Activated naive CD4-positive, alpha-beta T cell treated with anti-CD3 and anti-CD28 coated beads, Interleukin-2, amount 10 ng/mL, durations not matched to agents 7 days and 5 days (primary cell): ENCODE measurements around the gene SRGAP2C.
"Not testable (repeated sequence)": the region's sequence is repeated elsewhere in the genome, so short reads cannot be mapped to it uniquely, and the experiment has no call there.

Experiments
- CTCF ChIA-PET: fragments of 350-600 bp; sonication (Branson Sonifier 250); formaldehyde crosslinking; loops from one replicate; lab custom pipeline; 2021; ENCODE audit warnings: antibody characterized with exemption; lab: Charles Lee
- DNase-seq: peaks from one replicate; pipeline ENCODE4 v3.0.0-alpha.2; 2020
- H3K27ac Mint-ChIP-seq: one replicate; pipeline ENCODE4 v1.8.0; 2021; ENCODE audit warnings: mild to moderate bottlenecking, moderate library complexity, mixed read lengths
- H3K27me3 Mint-ChIP-seq: one replicate; pipeline ENCODE4 v1.8.0; 2021; ENCODE audit warnings: mild to moderate bottlenecking, mixed read lengths
- H3K36me3 Mint-ChIP-seq: one replicate; pipeline ENCODE4 v1.8.0; 2021; ENCODE audit warnings: mixed read lengths
- H3K4me1 Mint-ChIP-seq: one replicate; pipeline ENCODE4 v1.8.0; 2021; ENCODE audit warnings: mixed read lengths
- H3K4me3 Mint-ChIP-seq: one replicate; pipeline ENCODE4 v1.8.0; 2021; ENCODE audit warnings: mild to moderate bottlenecking, moderate library complexity, mixed read lengths
- H3K9me3 Mint-ChIP-seq: one replicate; pipeline ENCODE4 v1.8.0; 2021; ENCODE audit warnings: mixed read lengths

The SRGAP2C gene

DNA sequence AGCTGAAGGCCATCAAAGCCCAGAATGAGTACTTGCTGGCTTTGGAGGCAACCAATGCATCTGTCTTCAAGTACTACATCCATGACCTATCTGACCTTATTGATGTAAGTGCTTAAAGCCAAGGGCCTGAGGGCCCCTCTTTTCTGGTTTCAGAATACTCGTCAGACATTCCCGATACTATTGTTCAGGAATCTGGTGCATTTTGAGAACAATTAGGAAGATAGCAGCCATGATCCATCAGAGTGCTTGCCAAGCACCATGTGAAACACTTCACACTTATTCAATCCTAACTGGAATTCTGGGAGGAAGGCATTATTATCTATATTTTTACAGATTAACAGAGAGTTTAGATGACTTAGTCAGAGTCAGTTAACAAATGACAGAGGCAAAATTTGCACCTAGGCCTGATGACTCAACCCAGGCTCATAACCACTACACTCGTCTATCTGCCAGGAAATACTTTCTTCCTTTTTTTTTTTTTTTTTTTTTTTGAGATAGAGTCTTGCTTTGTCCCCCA lies 190.1 kb downstream of the SRGAP2C start:
- H3K36me3 Mint-ChIP-seq, H3K9me3 Mint-ChIP-seq, H3K27me3 Mint-ChIP-seq, H3K4me3 Mint-ChIP-seq, CTCF ChIA-PET, H3K27ac Mint-ChIP-seq, H3K4me1 Mint-ChIP-seq, DNase-seq: not testable (repeated sequence)

DNA sequence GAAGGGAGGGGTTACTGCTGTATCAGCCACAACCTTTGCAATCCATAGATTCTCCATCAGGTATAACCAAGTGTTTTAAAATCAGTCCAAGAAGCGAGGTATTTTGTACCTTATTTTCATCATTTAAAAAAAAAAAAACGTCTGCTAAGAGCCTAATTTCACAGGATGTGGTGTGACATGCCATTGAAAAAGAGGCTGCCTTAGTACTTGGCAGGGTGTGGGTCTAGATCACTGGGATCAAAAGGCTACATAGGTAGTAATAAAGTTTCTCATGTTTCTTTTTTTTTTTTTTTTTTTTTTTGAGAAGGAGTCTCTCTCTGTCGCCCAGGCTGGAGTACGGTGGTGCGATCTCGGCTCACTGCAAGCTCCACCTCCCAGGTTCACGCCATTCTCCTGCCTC lies 192.2 kb downstream of the SRGAP2C start:
- H3K36me3 Mint-ChIP-seq, CTCF ChIA-PET, H3K27me3 Mint-ChIP-seq, H3K4me1 Mint-ChIP-seq, H3K9me3 Mint-ChIP-seq, H3K27ac Mint-ChIP-seq, DNase-seq, H3K4me3 Mint-ChIP-seq: not testable (repeated sequence)

DNA sequence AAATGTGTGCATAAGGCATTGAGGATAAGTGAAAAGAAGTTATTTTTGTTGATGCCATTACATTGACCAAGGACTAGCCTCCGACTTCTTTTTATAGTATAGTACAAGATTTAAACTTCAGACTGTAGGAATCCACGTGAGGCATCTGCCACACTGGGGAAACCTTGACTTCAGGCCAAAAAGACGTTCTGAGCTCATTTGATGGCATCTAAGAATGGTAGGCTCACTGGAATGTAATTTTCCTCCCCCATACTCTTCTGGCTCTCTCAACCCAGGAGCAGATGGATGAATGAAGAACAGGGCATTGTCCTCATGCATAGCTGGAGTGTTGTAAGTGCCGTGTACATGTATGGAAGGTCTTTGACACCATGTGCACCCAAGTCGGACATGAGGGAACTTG lies 194.0 kb downstream of the SRGAP2C start:
- CTCF ChIA-PET, H3K4me3 Mint-ChIP-seq, H3K36me3 Mint-ChIP-seq: not testable (repeated sequence)

DNA sequence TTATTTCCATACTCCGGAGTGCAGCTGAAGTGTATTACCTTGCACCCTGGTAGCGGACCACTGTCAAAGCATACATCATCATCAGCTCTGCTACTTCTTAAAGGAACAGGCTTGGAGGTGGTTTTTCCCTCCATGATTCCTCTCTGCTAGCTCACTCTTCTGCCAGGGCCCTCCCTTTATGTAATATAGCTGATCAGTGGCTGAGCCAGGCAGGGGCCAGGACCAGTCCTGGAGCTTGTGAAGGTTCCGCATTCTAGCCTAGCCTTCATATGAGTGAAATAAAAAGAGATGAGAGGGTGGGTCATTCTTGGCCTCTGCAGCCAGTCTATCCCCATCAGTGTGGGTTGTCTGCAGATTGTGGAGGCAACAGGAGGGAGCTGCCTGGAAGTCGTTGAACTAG lies 200.0 kb downstream of the SRGAP2C start:
- H3K4me3 Mint-ChIP-seq, H3K4me1 Mint-ChIP-seq, CTCF ChIA-PET, H3K9me3 Mint-ChIP-seq, H3K36me3 Mint-ChIP-seq, DNase-seq, H3K27me3 Mint-ChIP-seq, H3K27ac Mint-ChIP-seq: not testable (repeated sequence)

More for the DNA sequence above, 194.0 kb downstream of the SRGAP2C start:
- H3K9me3 Mint-ChIP-seq, H3K4me1 Mint-ChIP-seq, H3K27ac Mint-ChIP-seq, DNase-seq, H3K27me3 Mint-ChIP-seq: not testable (repeated sequence)

DNA sequence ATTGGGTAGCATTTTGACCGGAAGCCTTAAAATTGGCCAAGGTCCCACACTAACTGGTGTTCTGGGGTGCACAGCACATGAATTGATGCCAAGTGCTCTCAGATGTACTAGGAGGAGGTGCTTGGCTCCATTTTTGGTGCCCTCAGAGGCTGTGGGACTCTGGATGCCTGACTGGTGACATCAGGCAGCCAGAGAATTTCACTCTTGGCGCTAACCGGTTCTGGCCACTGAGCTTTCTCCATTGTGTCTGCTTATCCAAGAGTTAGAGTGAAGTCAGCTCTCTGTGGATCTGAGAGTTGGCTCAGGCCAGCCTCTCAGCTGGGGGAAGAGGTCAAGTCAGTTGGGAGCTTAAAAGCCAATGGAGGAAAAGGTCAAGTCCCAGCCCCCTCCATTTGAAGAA lies 200.4 kb downstream of the SRGAP2C start:
- H3K4me3 Mint-ChIP-seq, CTCF ChIA-PET, H3K4me1 Mint-ChIP-seq, DNase-seq, H3K9me3 Mint-ChIP-seq, H3K36me3 Mint-ChIP-seq, H3K27ac Mint-ChIP-seq, H3K27me3 Mint-ChIP-seq: not testable (repeated sequence)

DNA sequence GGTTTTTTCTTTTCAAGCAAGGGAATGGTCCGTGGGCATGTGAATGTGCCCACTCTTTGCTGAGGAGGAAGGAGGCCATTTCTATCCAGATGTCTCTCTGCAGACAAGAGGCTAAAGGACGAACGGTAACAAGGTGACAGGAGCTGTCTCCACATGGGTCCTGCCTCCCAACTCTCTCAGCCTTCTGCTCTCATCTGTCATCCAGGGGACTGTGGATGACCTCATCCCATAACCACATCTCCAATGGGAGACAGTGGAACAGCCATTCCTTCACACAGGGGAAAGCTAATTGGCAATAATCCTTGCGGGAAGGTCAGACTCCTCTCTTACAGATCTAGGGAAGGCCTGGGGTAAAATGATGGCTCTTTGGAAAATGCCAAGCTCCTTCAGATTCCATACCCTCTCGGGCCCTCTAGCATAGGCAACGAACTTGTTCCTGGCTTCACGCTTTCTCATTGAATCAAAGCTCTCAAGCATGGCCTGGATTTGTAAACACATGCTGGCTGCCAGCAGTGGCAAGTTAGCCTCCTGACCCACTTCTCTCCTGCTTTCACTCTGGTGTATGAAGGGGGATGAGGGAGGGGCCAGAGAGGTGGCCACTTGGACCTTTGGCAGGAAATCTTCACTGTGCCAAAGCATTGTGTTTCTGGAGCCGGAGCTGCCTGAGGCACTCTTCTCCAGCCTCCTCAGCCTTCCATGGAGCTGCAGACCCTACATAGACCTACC lies 201.0 kb downstream of the SRGAP2C start:
- H3K4me3 Mint-ChIP-seq, H3K36me3 Mint-ChIP-seq, DNase-seq, H3K9me3 Mint-ChIP-seq, CTCF ChIA-PET, H3K27me3 Mint-ChIP-seq, H3K27ac Mint-ChIP-seq, H3K4me1 Mint-ChIP-seq: not testable (repeated sequence)

DNA sequence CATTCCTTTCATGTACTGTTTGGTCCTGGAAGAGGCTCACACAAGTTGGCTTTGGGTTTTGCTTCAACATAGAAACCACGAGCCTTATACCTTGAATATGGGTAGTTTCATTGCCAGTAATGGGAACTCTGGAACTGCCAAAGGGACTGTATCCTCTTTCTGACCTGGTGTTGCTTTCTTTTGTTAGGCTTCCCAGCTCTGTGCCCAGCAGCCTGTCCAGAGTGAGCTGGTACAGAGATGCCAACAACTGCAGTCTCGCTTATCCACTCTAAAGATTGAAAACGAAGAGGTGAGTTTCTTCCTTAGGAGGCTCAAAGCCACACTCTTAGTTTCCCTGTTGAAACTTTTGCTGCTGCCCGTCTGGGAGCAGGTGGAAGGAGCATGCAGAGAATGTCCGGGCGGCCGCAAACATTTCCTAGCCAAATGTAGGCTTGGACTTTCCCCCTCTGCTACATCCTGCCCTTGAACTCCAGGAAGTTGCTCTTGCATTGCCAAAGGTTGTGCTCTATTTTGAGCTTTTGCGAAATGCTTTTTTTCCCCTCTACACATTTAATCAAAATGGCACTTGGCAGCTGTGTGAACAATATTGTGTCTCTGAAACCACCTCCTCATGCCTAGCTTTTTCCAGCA lies 201.7 kb downstream of the SRGAP2C start:
- H3K36me3 Mint-ChIP-seq, H3K27me3 Mint-ChIP-seq, H3K27ac Mint-ChIP-seq, DNase-seq, H3K9me3 Mint-ChIP-seq, H3K4me1 Mint-ChIP-seq, H3K4me3 Mint-ChIP-seq, CTCF ChIA-PET: not testable (repeated sequence)

DNA sequence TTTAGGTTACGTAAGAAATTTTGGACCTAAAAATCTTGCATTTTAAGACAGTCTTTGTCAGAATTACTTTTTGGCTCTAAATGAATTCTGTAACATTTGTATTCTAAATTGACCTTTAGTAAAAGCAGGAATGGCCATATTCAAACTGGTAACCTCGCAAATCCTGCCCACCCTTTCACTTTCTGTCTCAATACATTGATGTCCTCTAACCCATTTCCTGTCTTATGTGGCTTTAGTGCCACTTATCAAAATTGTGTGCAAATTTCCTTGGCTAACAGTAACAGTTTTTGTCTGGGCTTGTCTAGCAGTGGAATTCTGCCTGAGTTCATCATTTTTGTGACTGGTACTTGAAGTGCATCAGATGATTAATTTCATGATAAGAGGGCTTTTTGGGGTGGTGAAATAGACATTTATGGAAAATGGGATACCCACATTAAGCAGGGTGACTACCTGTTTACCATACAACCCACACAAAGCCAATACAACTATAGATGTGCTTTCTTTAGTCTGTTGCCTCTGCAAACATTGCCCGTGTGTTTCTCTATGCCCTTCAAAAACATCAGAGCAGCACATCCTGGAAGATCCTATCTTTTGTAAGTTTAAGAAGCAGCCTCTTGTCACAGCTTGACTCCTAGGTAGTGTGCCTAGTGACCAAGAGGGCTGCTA lies 205.3 kb downstream of the SRGAP2C start:
- DNase-seq, H3K4me3 Mint-ChIP-seq, H3K27ac Mint-ChIP-seq, H3K9me3 Mint-ChIP-seq, H3K27me3 Mint-ChIP-seq, H3K36me3 Mint-ChIP-seq, H3K4me1 Mint-ChIP-seq, CTCF ChIA-PET: not testable (repeated sequence)

DNA sequence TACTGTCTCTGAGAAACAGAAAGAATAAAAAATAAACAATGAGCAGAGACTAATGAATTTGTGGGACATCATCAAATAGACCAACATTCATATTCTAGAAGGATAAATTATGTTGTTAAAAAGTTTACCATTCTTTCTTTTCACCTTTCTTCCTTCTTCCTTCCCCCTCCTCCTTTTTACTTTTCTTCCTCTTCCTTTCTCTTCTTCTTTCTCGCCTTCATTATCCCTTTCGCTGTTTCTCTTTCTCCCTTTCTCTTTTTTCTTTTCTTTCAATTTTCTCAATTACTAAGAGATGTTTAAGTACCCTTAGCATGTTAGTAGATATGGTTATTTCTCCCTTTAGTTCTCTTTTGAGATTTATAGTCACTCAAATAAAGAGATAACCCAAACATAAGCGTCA lies 207.4 kb downstream of the SRGAP2C start:
- peaks cover 21% of the 10 kb centered on the region for H3K27me3 Mint-ChIP-seq
- DNase-seq, CTCF ChIA-PET, H3K9me3 Mint-ChIP-seq, H3K36me3 Mint-ChIP-seq, H3K4me1 Mint-ChIP-seq, H3K27ac Mint-ChIP-seq, H3K4me3 Mint-ChIP-seq: not testable (repeated sequence)

DNA sequence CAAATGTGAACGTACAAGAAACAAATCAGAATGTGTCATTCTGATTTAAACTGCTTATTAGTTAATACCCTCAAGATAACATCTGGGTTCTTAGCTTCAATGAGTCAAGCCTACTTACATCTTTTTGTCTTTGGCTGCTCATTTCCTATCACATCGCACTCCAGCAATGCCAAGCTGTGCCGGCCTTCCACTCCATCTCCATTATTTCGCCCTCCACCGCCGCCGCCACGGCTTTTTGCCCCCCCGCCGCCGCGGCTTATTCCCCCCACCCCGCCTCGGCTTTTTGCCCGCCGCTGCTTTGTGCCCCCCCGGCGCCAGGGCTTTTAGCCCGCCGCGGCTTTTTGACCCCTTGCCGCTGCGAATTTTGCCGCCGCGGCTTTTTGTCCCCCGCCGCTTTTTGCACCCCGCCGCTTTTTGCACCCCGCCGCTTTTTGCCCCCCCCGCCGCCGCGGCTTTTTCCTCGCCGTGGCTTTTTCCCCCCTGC lies 211.0 kb downstream of the SRGAP2C start:
- DNase-seq, result peak; percentile 20
- Mint-ChIP-seq H3K27ac (peak overlapping the region; percentile 52), H3K4me3 (peak overlapping the region; percentile 69), H3K27me3 (peaks cover 33% of the 10 kb centered on the region), H3K4me1 (peaks cover 10% of the 10 kb centered on the region), H3K36me3 (peaks cover 13% of the 10 kb centered on the region)
- CTCF ChIA-PET, H3K9me3 Mint-ChIP-seq: not testable (repeated sequence)

DNA sequence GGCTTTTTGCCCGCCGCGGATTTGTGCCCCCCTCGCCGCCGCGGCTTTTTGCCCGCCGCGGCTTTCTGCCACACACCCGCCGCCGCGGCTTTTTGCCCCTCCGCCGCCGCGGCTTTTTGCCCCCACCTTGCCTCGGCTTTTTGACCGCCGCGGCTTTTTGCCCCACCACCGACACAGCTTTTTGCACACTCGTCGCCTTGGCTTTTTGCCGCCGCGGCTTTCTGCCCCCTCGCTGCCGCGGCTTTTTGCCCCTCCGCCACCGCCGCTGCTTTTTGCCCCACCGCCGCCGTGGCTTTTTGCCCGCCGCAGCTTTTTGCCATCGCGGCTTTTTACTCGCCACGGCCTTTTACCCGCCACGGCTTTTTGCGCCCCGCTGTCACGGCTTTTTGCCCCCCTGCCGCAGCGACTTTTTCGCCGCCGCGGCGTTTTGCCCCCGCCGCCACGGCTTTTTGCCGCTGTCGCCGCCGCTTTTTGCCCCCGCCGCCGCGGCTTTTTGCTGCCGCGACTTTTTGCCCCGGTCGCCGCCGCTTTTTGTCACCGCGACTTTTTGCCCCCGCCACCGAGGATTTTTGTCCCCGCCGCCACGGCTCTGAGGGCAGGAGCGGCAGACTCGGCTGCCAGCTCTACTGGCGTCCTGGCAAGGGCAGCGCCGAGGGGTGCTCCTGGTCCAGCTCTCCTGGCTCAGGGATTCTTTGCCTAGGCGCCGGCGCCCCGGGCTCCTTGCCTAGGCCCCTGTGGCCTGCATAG lies 211.7 kb downstream of the SRGAP2C start:
- peaks cover 40% of the 10 kb centered on the region for H3K27me3 Mint-ChIP-seq
- peaks cover 15% of the 10 kb centered on the region for H3K9me3 Mint-ChIP-seq
- peaks cover 17% of the 10 kb centered on the region for H3K36me3 Mint-ChIP-seq
- CTCF ChIA-PET, result not testable (repeated sequence)
- peak overlapping the region; percentile 76 for H3K27ac Mint-ChIP-seq
- peak; percentile 38 for DNase-seq
- H3K4me1 Mint-ChIP-seq, result peaks cover 18% of the 10 kb centered on the region
- H3K4me3 Mint-ChIP-seq, result peak overlapping the region; percentile 81

DNA sequence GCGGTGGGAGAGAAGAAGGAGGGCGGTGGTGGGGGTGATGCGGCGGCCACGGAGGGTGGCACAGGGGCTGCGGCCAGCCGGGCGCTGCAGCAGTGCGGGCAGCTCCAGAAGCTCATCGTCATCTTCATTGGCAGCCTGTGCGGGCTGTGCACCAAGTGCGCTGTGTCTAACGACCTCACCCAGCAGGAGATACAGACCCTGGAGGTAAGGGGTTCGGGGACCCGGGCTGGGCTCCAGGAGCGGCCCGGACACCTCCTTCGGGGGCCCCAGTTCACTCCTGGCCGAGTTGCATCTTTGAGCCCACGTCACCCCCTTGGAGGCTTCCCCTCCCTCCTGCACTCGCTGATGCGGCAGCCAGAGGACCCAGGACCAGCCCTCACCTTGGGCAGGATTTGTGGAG lies 212.3 kb downstream of the SRGAP2C start:
- H3K27me3 Mint-ChIP-seq, result peaks cover 44% of the 10 kb centered on the region
- H3K4me3 Mint-ChIP-seq, result peak overlapping the region; percentile 81
- H3K27ac Mint-ChIP-seq, DNase-seq, CTCF ChIA-PET: not testable (repeated sequence)
- peaks cover 17% of the 10 kb centered on the region for H3K36me3 Mint-ChIP-seq
- peaks cover 15% of the 10 kb centered on the region for H3K9me3 Mint-ChIP-seq
- H3K4me1 Mint-ChIP-seq, result peaks cover 23% of the 10 kb centered on the region

DNA sequence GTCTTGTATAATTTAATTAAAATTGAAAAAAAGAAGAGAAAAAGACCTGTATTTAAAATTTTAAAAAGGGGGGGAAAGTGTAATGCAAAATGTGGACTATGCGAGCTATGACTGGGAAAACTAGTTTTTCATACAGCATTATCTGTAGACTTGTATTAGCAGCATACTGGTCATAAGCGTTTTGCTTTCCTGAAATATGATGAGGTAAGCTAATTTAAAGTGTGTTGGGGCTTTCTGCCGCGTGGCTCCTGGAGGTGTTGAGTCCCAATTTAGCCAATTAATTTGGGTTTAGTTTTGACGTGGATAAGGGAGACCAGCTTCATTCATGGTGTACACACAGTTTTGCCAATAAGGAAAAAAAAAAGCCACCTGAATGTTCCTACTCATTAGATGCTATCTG lies 214.4 kb downstream of the SRGAP2C start:
- Mint-ChIP-seq H3K9me3 (peaks cover 17% of the 10 kb centered on the region), H3K27me3 (peaks cover 42% of the 10 kb centered on the region), H3K36me3 (peaks cover 18% of the 10 kb centered on the region), H3K4me1 (peaks cover 23% of the 10 kb centered on the region)
- H3K4me3 Mint-ChIP-seq, H3K27ac Mint-ChIP-seq, CTCF ChIA-PET, DNase-seq: not testable (repeated sequence)

DNA sequence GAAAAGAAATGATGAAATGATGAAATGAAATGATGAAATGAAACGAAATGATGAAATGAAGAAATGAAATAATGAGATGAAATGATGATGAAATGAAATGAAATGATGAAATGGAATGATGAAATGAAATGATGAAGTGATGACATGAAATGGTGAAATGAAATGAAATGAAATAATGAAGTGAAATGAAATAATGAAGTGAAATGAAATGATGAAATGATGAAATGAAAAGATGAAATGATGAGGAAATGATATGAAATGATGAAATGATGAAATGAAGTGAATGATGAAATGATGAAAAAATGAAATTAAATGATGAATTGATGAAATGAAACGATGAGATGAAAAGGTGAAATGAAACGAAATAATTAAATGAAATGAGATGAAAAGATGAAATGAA lies 215.3 kb downstream of the SRGAP2C start:
- Mint-ChIP-seq H3K36me3 (peaks cover 18% of the 10 kb centered on the region), H3K27ac (peak overlapping the region; percentile 9), H3K27me3 (peaks cover 42% of the 10 kb centered on the region), H3K9me3 (peaks cover 17% of the 10 kb centered on the region), H3K4me1 (peaks cover 23% of the 10 kb centered on the region), H3K4me3 (peak overlapping the region; percentile 7)
- CTCF ChIA-PET, DNase-seq: not testable (repeated sequence)
